HEK293 (cell line): ENCODE measurements around the gene LONP2.
"Not testable (repeated sequence)": the region's sequence is repeated elsewhere in the genome, so short reads cannot be mapped to it uniquely, and the experiment has no call there.

Experiments used
- CTCF ChIA-PET: fragments of 350-600 bp; formaldehyde crosslinking; extraction: SDS; loops from one replicate; lab custom pipeline; 2021; ENCODE audit warnings: antibody characterized with exemption; lab: Yijun Ruan, JAX
- POLR2A ChIA-PET: fragments of 300-600 bp; formaldehyde crosslinking; extraction: SDS; loops from one replicate; lab custom pipeline; 2020; ENCODE audit warnings: antibody characterized with exemption, inconsistent platforms; lab: Yijun Ruan, JAX
- H3K27ac ChIP-seq: fragments of 200-500 bp; sonication (Bioruptor generic); 2 replicates; pipeline ENCODE4 v1.5.1; 2014; ENCODE audit warnings: low read depth, low read length, control low read depth, inconsistent platforms; ENCODE audit errors: extremely low read depth
- H3K36me3 ChIP-seq, 2 experiments: fragments of 200-500 bp in 1 of 2; sonication (Bioruptor generic) in 1 of 2; 1 replicate in 1 of 2; 2 replicates in 1 of 2; pipeline ENCODE4 v1.5.1; 2014 to 2017; ENCODE audit warnings: inconsistent platforms in 2 of 2, low read length in 2 of 2; ENCODE audit not compliant: control insufficient read depth in 2 of 2, insufficient read depth in 1 of 2
- H3K4me1 ChIP-seq: fragments of 200-500 bp; sonication (Bioruptor generic); 2 replicates; pipeline ENCODE4 v1.5.1; 2014; ENCODE audit warnings: mild to moderate bottlenecking, low read length, inconsistent platforms; ENCODE audit not compliant: control insufficient read depth, insufficient read depth
- H3K4me3 ChIP-seq: 2 replicates; pipeline ENCODE4 v1.5.1; 2011; ENCODE audit warnings: low read depth, mild to moderate bottlenecking, control low read depth, low read length, moderate library complexity
- H3K9me3 ChIP-seq: fragments of 200-500 bp; sonication (Bioruptor generic); 2 replicates; pipeline ENCODE4 v1.5.1; 2014; ENCODE audit warnings: low read depth, low read length, inconsistent platforms; ENCODE audit not compliant: control insufficient read depth, insufficient read depth
- KLF16 ChIP-seq: fragments of 450-650 bp; formaldehyde crosslinking; IDR thresholded peaks from 2 replicates; pipeline ENCODE4 v1.5.1; 2017; ENCODE audit warnings: missing biosample characterization, missing genetic modification characterization
- MYNN ChIP-seq: fragments of 450-650 bp; formaldehyde crosslinking; IDR thresholded peaks from 2 replicates; pipeline ENCODE4 v1.5.1; 2016; ENCODE audit warnings: missing biosample characterization, missing genetic modification characterization, borderline replicate concordance
- PRDM1 ChIP-seq: fragments of 450-650 bp; formaldehyde crosslinking; IDR thresholded peaks from 2 replicates; pipeline ENCODE4; 2016; ENCODE audit warnings: missing biosample characterization, missing genetic modification characterization
- TRIM28 ChIP-seq: IDR thresholded peaks from 2 replicates; pipeline ENCODE4 v1.6.1; 2011; ENCODE audit warnings: low read length, control low read depth, borderline replicate concordance
- ZFP3 ChIP-seq: fragments of 450-650 bp; formaldehyde crosslinking; IDR thresholded peaks from 2 replicates; pipeline ENCODE4 v1.5.1; 2016; ENCODE audit warnings: low read depth, missing biosample characterization, missing genetic modification characterization
- ZNF133 ChIP-seq: fragments of 450-650 bp; formaldehyde crosslinking; IDR thresholded peaks from 2 replicates; pipeline ENCODE4 v1.5.1; 2016; ENCODE audit warnings: missing biosample characterization, missing genetic modification characterization
- ZNF140 ChIP-seq: fragments of 450-650 bp; formaldehyde crosslinking; IDR thresholded peaks from 2 replicates; pipeline ENCODE4 v1.5.1; 2016; ENCODE audit warnings: missing biosample characterization, missing genetic modification characterization
- ZNF175 ChIP-seq: fragments of 450-650 bp; formaldehyde crosslinking; IDR thresholded peaks from 2 replicates; pipeline ENCODE4 v1.5.1; 2016; ENCODE audit warnings: missing biosample characterization, missing genetic modification characterization
- ZNF23 ChIP-seq: fragments of 450-650 bp; formaldehyde crosslinking; IDR thresholded peaks from 2 replicates; pipeline ENCODE4 v1.5.1; 2016; ENCODE audit warnings: missing biosample characterization, missing genetic modification characterization, borderline replicate concordance
- ZNF239 ChIP-seq: fragments of 450-650 bp; formaldehyde crosslinking; IDR thresholded peaks from 2 replicates; pipeline ENCODE4 v1.5.1; 2016; ENCODE audit warnings: missing biosample characterization, missing genetic modification characterization
- ZNF335 ChIP-seq: fragments of 450-650 bp; formaldehyde crosslinking; conservative IDR thresholded peaks from 2 replicates; pipeline ENCODE4 v1.5.1; 2016; ENCODE audit warnings: missing biosample characterization, missing genetic modification characterization
- ZNF623 ChIP-seq: fragments of 450-650 bp; formaldehyde crosslinking; IDR thresholded peaks from 2 replicates; pipeline ENCODE4 v1.5.1; 2016; ENCODE audit warnings: missing biosample characterization, missing genetic modification characterization
- ZNF701 ChIP-seq: fragments of 450-650 bp; formaldehyde crosslinking; IDR thresholded peaks from 2 replicates; pipeline ENCODE4 v1.5.1; 2016; ENCODE audit warnings: missing biosample characterization, missing genetic modification characterization
- ZNF768 ChIP-seq: fragments of 450-650 bp; formaldehyde crosslinking; IDR thresholded peaks from 2 replicates; pipeline ENCODE4 v1.5.1; 2018; ENCODE audit warnings: missing biosample characterization, mild to moderate bottlenecking, missing genetic modification characterization
- ZNF791 ChIP-seq: fragments of 450-650 bp; formaldehyde crosslinking; IDR thresholded peaks from 2 replicates; pipeline ENCODE4 v1.5.1; 2016; ENCODE audit warnings: missing biosample characterization, missing genetic modification characterization
- TF ChIP-seq, protein P1 (sequence below): fragments of 450-650 bp; formaldehyde crosslinking; IDR thresholded peaks from 2 replicates; pipeline ENCODE4 v1.5.1; 2016; ENCODE audit warnings: missing biosample characterization, missing genetic modification characterization
- TF ChIP-seq, protein P2 (sequence below): fragments of 450-650 bp; formaldehyde crosslinking; IDR thresholded peaks from 2 replicates; pipeline ENCODE4 v1.5.1; 2017; ENCODE audit warnings: missing biosample characterization, missing genetic modification characterization
- TF ChIP-seq, protein P3 (sequence below): fragments of 450-650 bp; formaldehyde crosslinking; IDR thresholded peaks from 2 replicates; pipeline ENCODE4 v1.5.1; 2016; ENCODE audit warnings: missing biosample characterization, missing genetic modification characterization, low read depth

The LONP2 gene

DNA sequence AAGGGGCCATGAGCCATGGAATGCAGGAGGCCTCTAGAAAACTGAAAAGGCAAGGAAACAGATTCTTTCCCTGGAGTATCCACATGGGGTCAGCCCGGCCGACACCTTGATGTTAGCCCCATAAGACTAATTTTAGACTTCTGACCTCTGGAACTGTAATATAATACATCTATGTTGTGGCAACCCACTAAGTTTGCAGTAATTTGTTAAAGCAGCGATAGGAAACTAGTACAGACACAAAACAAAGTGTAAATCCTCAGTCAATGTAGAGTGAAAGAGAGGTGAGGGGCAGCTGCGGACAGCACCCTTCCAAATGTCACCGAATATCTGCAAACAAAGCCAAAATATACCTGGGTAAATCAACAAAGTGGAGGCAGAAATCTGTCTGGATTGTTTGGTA lies 148.3 kb downstream of the LONP2 start (continued):
- TF ChIP-seq, protein P1, sequence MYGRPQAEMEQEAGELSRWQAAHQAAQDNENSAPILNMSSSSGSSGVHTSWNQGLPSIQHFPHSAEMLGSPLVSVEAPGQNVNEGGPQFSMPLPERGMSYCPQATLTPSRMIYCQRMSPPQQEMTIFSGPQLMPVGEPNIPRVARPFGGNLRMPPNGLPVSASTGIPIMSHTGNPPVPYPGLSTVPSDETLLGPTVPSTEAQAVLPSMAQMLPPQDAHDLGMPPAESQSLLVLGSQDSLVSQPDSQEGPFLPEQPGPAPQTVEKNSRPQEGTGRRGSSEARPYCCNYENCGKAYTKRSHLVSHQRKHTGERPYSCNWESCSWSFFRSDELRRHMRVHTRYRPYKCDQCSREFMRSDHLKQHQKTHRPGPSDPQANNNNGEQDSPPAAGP (tag by site-specific recombination): no peak
- TF ChIP-seq ZNF701: no peak
- TF ChIP-seq TRIM28: no peak

DNA sequence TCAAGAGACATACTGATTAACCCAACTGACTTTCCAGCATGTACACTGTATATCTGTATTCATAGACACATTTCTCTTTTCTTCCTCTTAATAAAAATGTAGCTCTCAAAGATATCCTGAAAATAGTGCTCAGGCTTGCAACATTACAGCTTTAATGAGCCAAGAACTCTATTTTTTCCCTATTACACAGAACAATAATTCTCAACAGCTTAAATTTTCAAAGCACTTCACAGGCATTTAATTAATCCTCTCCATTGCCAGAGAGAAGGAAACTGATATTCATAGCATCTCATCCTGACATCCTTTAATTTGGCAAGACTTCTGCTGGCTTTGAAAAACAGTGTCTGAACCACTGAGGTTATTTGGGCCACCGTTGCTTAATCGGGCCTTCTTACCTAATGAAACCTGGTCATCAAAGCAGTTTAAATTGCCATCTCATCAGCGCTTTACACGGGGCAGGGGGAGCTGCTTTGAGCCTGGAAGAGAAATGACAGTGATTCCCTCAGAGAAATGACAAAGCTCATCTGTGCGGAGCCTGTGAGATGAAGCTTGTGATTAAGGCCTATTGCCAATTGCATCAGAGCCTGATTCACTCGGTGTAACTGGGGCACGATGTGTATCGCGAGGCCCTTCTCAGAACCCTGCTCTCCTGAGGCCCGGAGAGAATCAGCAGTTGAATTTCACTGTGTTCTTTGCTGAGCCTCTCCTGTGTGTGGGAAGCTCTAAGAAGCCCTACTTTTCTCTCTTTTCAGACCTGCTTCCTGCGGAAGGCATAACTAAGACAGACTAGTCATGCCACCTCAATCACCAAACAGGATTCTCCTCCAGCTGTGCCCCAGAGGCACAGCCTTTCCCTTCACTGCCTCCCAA lies 149.6 kb downstream of the LONP2 start:
- H3K36me3 ChIP-seq: no peaks in the 10 kb centered on the region
- CTCF ChIA-PET: no interaction called here
- H3K4me3 ChIP-seq: no peak overlapping the region
- POLR2A ChIA-PET: no interaction called here
- no peaks in the 10 kb centered on the region for H3K9me3 ChIP-seq
- no peak overlapping the region for H3K27ac ChIP-seq
- no peaks in the 10 kb centered on the region for H3K4me1 ChIP-seq
- TF ChIP-seq ZFP3 (tag by site-specific recombination) (no peak), ZNF335 (tag by site-specific recombination) (0 out of 2 replicates have a peak, but pooled peaks have one; percentile 20)
- TF ChIP-seq, all 188 proteins: peak for 1

DNA sequence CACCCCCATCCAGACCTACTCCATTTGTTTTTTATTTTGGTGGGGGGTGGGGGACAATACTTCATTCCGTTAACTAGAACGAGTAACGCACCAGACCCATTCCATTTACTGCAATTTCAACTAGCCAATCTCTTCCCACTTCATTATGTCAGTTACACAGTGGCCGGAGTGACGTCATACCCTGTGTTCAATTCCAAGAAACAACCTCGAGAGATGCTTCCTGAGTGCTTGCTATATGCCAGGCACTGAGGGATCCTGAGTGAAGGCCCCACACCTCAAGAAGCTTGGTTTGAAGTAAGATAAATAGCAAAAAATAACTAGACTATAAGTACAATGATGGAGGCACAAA lies 150.2 kb downstream of the LONP2 start:
- Histone ChIP-seq H3K4me3 (no peak overlapping the region), H3K9me3 (no peaks in the 10 kb centered on the region), H3K36me3 (no peaks in the 10 kb centered on the region), H3K27ac (no peak overlapping the region), H3K4me1 (no peaks in the 10 kb centered on the region)
- ChIA-PET POLR2A (no interaction called here), CTCF (interaction anchor here (0.6 kb wide), 1 partner anchor 338 kb away, joined by 3 read pairs; no protein-coding TSS in a partner anchor)
- no peak for TF ChIP-seq ZNF175 (tag by site-specific recombination)

DNA sequence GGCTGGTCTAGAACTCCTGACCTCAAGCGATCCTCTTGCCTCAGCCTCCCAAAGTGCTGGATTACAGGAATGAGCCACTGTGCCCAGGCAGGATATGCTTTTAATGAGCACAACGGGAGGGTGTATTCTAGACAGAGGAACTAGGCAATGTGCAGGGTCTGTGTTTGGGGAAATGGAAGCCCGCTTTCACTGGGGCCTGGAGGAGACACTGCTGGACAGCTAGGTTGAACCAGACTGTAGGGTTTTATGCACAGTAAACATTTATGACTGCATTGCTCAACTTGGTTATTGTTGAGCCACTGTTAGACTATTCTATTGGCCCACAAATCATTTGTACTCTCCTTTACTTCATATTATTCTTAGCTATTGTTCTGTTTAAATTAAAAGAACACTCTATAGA lies 151.3 kb downstream of the LONP2 start:
- Histone ChIP-seq H3K9me3 (no peaks in the 10 kb centered on the region), H3K36me3 (no peaks in the 10 kb centered on the region), H3K4me3 (no peak overlapping the region), H3K4me1 (no peaks in the 10 kb centered on the region), H3K27ac (no peak overlapping the region)
- TF ChIP-seq ZNF768 (no peak), ZNF791 (tag by site-specific recombination) (no peak), MYNN (no peak), ZNF133 (no peak), ZNF623 (tag by site-specific recombination) (no peak), ZNF23 (no peak), PRDM1 (tag by site-specific recombination) (no peak), ZNF239 (tag by site-specific recombination) (no peak), KLF16 (tag by site-specific recombination) (no peak), ZNF140 (tag by site-specific recombination) (no peak)
- TF ChIP-seq, protein P2, sequence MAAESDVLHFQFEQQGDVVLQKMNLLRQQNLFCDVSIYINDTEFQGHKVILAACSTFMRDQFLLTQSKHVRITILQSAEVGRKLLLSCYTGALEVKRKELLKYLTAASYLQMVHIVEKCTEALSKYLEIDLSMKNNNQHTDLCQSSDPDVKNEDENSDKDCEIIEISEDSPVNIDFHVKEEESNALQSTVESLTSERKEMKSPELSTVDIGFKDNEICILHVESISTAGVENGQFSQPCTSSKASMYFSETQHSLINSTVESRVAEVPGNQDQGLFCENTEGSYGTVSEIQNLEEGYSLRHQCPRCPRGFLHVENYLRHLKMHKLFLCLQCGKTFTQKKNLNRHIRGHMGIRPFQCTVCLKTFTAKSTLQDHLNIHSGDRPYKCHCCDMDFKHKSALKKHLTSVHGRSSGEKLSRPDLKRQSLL (tag by site-specific recombination): no peak
- TF ChIP-seq, protein P3, sequence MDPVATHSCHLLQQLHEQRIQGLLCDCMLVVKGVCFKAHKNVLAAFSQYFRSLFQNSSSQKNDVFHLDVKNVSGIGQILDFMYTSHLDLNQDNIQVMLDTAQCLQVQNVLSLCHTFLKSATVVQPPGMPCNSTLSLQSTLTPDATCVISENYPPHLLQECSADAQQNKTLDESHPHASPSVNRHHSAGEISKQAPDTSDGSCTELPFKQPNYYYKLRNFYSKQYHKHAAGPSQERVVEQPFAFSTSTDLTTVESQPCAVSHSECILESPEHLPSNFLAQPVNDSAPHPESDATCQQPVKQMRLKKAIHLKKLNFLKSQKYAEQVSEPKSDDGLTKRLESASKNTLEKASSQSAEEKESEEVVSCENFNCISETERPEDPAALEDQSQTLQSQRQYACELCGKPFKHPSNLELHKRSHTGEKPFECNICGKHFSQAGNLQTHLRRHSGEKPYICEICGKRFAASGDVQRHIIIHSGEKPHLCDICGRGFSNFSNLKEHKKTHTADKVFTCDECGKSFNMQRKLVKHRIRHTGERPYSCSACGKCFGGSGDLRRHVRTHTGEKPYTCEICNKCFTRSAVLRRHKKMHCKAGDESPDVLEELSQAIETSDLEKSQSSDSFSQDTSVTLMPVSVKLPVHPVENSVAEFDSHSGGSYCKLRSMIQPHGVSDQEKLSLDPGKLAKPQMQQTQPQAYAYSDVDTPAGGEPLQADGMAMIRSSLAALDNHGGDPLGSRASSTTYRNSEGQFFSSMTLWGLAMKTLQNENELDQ (tag by site-specific recombination): no peak
- ChIA-PET POLR2A (no interaction called here), CTCF (no interaction called here)

DNA sequence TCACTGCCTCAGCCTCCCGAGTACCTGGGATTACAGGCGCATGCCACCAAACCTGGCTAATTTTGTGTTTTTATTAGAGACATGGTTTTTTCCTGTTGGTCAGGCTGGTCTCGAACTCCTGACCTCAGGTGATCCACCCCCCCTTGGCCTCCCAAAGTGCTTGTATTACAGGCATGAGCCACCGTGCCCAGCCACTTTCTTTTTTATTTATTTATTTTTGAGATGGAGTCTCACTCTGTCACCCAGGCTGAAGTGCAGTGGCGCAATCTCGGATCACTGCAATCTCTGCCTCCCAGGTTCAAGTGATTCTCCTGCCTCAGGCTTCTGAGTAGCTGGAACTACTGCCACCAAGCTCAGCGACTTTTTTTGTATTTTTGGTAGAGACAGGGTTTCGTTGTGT lies 158.4 kb downstream of the LONP2 start:
- H3K4me1 ChIP-seq, H3K4me3 ChIP-seq, POLR2A ChIA-PET, H3K27ac ChIP-seq, H3K9me3 ChIP-seq, H3K36me3 ChIP-seq: not testable (repeated sequence)
- CTCF ChIA-PET: interaction anchor here (0.6 kb wide), 1 partner anchor 106 kb away, joined by 4 read pairs; no protein-coding TSS in a partner anchor
